ENCODE results near the gene HNMT.

GRCh38 chr2:138026111-138027020 lies 62.1 kb downstream of the HNMT start:
- TF ChIP-seq POLR2AphosphoS5 (IDR thresholded peaks at IDR 0.05; ENCODE audit: low read depth, low read length): no peak
- TF ChIP-seq REST (IDR thresholded peaks at IDR 0.05; ENCODE audit: insufficient read depth in 1 of 2, low read depth in 2 of 2, low read length in 2 of 2): no peak
